Measurements from ENCODE around the gene GLI3.

GLI3 gene

DNA sequence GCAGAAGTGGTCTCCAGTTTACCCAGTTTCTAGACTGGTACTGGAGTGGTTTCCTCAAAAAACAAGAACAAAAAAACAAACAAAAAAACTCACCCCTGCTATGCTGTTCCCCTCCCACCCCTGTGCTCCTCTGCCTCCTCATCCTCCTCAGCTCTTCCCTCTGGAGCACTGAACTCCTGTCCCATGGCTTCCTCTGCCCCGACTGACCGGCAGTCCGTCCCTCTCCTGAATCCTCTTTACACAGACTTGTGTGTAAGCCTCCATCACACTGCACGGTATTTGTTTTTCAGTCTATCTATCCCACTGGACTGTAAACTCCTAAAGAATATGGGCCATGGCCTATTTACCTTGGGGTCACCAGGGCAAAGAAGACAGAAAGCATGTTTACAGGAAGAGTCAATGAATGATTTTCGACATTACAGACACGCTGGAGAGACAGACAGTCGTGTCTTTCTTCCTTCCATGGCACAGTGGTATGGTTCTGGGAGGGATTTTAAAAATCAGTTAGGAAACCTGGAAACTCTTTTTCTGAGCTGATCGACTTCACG lies 265.3 kb downstream of the GLI3 start:
- no peak for DNase-seq (ENCODE audit: low spot score)

DNA sequence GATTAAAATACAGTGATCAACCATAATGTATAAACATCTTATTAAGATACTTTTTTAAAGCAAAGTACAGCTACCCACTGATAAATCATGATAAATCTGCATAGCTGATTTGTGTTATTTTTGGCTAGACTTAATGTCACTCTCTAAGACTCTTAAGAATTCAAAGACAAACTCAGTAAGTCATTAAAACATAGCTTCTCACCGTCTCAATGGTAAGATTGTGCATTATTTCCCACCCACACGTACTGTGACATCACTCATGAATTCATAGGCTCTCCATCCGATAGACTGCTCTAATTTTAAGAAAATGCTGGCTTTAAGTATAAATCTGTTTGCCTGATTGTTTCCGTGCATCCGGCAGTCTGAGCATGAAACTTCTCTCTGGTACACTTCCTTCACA lies 266.1 kb downstream of the GLI3 start:
- DNase-seq (ENCODE audit: low spot score): no peak

DNA sequence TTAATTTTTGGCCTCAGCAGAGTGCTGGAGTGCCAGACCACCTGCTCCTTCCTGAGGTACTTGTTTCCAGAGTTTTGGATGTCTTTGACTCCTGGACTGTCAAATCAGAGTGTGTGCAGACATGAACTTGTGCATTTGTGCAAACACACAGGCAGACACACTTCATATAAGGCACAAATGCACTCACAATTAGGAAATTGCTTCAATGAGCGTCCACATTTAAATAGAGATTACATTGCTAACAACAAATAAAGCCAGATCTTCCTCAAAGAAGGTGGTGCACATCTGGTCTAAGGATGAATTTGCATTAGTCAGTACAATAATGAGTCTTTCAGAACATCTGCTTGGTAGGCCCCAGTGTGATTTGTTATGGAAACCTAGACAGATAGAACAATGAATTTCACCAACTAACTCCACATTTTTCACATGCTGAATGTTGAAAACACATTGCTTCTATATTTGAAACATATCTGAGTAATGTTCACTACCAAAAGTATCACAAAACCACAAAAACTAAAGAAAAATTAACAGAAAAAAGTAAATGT lies 267.4 kb downstream of the GLI3 start:
- DNase-seq (ENCODE audit: low spot score): no peak

DNA sequence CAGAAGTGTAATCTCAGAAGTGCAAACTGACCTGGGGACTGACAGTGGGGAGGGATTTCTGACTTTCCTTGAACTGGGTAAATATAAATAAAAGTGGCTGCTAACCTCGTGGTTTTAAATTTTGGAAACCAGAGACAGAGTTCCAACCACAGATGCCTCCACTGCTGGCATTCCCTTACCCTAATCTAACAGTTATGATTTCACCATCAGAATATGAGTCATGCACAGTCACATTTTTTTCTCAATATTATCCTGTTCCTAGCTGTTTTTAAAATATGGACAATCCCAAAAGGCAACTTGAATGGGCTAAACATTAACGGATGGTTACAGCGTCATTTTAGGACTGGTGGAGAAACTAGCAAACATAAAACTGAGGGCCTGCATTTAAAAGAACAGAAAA lies 269.9 kb downstream of the GLI3 start:
- DNase-seq (ENCODE audit: low spot score): no peak

DNA sequence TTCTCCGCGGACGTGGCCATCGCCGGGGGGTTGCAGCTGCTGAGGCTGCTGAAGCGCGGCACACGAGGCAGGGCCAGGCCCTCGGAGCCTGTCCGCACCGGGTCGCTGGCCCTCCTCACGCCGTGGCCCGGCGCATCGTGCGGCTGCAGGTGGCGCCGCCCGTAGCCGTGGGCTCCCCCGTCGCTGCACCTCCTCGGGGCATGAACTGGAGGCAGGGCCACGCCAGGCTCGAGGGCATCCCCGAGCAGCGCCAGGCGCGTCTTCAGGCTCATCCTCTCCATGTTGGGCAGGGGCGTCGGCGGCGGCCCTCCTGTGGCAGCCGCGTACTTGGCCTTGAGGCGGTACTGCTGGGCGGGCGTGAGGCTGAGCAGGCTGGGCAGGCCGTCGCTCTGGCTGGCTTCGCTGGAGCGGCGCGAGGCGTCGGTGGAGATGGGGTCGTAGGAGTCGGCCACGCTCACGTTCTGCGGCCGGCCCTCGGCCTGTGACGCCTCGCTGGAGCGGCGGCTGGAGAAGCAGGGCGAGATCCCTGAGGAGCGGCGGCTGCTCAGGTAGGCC lies 271.0 kb downstream of the GLI3 start:
- no peak for DNase-seq (ENCODE audit: low spot score)

DNA sequence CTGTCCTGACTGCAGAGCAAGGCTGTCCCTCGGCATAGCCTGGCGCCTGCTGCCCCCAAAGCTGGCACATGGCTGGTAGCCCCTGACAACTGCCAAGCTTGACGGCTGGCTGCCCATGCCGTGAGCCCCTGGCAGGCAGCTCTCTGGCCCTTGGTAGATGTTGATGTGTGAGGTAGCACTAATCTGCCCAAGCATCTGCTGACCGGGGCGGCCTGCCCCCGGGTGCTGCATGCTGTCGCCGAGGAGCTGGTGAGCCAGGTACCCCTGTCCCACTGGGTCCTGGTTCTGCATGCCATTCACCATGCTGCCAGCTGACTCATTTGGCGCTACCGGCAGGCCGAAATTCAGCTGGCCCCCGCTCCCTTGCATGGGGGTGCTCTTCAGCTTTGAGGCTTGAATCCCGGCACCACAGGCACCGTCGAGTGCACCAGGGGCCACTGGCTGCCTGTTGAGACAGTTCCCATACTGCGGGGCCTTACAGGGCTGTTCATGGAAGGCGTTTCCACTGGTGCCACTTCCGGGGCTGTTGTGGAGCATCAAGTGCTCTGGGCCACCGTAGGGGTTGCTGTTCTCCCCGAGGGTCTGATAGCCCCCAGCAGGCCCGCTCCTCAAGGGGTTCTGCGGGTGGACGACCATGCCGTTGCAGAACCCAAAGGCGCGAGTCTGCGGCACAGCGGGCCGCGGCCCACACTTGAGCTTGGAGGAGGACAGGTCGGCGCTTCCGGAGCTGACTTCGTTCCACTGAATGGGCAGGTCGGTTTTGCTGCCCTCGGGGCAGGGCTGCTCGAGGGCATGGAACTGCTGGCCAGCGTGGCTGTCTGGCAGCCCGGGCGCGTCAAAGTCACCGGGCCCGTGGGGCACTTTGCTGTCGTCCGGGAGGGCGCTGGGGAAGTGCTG lies 271.9 kb downstream of the GLI3 start:
- no peak for DNase-seq (ENCODE audit: low spot score)

DNA sequence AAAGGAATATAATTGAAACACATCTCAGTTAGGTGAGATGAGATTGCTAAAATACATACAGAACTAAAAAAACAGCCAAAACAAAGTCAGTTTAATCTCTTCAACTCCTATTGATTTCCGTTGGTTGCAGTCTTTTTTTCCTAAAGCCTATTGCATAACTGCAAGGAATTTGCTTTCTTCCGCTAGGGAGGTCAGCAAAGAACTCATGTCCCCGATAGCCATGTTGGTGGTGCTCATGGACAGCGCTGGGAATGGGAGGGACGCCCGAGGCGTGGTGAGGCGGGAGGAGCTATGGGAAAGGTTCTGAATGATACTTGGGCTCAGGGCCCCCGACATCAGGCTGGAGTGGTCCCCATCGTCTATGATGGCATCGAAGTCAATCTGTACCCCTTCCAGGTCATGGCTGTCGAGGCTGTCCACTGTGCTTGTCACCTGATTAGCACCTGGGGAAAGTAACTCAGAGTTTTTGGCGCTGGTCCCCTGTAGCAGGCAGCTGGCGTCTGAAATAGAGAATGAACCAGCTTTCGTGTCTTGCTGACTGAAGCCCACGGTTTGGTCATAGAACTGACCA lies 272.7 kb downstream of the GLI3 start:
- no peak for DNase-seq (ENCODE audit: low spot score)

DNA sequence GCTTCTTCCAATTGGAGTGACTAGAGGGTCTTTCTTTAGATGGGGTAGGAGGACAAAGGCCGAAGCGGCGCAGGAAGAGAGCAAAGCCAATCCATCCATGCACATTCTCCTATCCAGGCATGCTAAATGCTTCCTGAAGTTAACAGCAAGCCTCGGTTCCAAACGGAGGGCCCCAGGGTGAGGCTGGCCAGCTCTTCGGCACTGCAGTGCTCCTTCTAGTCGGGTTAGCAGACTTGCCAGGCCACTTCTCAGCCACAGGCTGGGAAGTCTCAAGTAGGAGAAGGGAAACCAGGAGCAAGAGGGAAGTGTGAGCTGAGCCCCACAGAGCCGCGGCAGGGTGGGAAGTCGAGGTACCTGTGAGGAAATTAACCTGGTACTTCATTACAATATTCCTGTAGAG lies 280.3 kb downstream of the GLI3 start:
- DNase-seq (ENCODE audit: low spot score): no peak

DNA sequence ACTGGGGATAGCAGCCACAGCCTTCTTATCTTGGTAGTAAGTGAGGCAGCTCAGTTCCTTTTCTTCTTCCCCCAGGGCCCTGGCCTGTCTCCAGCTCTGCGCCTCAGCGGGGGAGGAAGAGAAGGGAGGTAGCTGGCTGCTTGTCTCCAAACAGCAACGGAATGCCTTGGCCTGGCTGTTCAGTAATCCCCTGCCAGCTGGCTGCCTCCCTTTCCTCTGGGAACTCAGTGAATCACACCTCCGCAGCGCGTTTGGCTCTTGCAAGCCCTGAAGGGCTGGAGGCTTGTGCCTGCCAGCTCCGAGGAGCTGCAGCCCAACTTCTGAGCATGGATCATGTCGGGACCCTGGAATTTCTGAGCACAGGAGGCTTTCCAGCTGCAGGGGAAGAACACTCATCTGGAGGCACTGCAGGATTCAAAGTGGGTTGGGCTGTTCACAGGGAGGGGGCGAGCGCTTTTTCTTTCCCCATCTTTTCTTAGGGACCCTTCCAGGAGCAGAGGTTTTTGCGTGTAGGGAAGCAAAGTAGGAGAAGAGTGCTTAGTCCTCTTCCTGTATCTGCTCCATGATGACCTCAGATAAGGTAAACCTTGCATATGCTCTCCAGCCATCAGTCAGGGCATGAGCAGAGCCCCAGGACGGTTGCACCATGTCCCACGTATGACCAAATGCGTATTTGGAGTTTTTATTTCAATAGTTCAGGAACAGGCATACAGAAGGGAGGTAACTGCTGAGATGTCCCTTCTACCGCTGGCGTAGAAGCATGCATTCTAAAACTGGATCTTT lies 280.9 kb downstream of the GLI3 start:
- no peak for DNase-seq (ENCODE audit: low spot score)

DNA sequence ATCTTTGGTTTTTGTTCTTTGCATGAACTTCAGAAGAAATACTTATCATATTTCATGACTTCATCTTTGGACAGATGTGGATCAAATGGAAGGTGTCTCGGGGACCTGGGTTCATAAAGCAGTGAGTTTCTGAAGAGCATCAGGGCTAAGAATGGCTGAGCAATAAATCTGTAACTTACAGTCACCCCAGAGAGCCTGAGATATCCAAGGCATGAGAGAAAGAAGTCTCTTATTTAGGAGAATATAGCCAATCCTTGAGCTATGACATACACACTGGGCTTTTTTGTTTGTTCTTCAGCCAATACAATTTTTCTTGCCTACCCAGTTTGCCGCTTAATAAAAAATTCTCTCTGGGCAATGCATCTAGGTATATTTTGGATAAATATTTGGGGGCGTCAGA lies 281.6 kb downstream of the GLI3 start:
- DNase-seq (ENCODE audit: low spot score): no peak

DNA sequence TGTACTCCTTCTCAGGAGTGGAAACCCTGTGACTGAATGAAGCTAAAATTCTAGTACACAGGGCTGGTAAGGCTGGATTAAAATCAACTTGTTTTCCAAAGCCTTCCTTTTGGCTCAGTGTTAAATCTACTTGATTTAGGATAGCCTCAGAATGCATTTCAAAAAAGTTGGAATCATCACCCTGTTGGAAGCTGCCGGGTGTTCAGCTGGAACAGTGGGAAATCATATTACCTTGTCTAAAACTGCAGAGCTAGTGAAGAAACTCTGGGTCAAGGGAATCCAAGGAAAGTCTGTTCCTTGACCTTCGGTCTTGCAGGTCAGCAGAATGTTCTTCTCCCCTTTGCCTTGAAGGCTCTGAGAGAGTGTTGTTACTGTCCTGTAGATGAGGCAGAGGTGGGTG lies 282.0 kb downstream of the GLI3 start:
- no peak for DNase-seq (ENCODE audit: low spot score)

DNA sequence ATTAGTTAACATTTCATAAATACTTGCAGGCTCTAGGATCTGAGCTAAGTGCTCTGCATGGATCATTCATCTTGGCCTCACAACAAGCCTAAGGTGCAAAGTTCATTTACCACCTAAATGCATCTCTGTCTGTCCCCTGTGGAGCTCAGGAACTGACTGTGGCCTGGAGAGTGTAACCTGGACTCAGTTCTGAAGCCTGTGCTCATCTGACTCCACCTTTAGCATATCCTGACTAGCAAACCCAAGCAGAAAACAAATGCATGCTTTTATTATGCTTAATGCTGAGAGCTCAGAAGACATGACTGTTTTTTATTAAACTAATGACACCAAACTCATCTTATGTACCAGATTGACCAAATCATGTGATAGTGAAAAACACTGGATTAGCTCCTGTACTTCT lies 288.5 kb downstream of the GLI3 start:
- no peak for DNase-seq (ENCODE audit: low spot score)

DNA sequence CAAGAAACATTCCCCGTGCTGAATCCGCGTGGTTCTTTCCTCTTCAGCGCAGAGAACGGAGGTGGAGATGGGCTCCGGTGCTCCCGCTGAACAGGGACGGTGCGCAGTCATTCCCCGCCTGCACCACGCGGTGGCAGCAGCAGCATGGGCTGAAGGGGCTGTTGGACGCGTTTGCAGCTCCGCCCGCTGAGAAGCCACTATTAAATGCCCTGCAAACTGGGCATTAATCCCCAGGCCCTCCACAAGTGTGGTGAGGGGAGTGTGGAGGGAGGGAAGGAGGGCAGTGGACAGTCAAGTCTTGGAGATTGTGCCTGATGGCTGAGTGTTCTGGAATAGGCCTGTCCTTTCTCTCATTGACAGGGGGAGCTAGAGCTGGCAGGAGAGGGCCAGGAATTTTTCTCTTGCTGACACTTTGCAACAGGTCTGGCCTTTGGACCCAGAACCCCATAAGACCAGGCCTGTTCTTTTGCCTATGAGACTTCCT lies 293.9 kb downstream of the GLI3 start:
- DNase-seq (ENCODE audit: low spot score): peak; percentile 37

DNA sequence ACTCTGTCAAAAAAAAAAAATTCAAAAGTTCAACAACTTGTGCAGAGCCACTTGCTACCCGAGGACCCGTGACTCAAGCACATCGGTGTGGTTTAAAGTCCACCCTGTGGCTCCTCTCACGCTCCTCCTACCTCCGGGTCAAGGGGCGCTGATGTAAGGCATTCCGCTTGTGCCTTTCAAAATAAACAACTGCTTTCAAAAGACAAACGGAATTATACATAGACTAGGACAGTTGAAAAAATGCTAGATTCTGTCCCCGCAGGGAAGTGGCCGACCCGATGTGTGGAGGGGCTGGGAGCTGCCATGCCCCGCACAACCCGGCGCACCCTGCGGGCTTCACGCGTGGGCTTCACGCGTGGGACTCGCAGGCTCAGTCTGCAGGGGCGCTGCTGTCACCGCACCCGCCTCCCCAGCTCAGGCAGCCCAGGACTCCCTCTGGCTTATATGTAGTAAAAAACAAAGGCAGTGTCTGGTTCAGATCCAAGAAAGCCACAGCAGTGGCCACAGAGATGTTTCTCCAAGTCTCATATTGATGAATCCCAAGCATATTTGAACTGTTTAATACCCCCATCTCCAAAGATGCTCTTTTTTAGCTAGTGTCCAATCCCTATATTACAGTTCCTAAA lies 294.4 kb downstream of the GLI3 start:
- no peak for DNase-seq (ENCODE audit: low spot score)

DNA sequence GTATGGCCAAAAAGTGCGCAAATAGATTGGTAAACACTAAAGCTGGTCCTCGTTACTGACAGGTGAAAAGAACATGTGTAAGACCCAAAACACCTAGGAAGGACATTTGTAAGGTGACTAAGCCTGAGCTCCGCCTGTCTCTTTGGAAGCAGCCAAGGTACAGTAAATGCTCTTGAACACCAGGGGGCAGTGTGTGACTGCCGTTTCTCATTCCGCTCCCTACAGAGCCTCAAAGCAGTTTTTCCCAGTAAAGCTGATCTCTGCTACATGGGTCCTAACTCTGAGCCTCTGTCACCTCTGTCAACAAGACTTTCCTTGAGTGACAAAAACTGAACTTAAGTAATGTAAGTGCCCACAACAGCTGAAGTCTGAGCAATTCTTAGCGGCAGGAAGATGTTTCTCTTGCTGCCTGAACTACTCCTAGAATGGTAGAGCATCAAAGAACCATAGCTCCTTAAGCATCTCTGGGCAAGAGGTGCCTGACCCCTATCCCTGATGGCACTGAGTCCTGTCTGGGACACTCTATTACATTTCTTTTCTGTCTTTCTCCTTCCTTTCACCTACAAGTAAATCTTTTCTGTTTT lies 296.2 kb downstream of the GLI3 start:
- peak; percentile 37 for DNase-seq (ENCODE audit: low spot score)

DNA sequence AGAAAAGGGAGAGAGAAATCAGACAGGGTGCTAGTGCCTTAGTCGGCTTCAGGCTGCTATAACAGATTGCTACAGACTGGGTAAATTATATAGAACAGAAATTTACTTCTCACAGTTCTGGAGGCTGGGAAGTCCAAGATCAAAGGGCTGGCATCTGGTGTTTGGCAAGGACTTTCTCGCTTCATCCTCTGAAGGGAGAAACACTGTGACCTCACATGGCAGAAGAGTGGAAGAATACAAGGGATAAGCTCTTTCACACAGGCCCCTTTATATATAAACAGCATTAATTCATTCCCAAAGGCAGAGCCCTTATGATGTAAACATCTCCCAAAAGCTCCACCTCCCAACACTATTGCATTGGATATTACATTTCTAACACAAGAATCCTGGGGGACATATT lies 298.6 kb downstream of the GLI3 start:
- DNase-seq (ENCODE audit: low spot score): no peak

DNA sequence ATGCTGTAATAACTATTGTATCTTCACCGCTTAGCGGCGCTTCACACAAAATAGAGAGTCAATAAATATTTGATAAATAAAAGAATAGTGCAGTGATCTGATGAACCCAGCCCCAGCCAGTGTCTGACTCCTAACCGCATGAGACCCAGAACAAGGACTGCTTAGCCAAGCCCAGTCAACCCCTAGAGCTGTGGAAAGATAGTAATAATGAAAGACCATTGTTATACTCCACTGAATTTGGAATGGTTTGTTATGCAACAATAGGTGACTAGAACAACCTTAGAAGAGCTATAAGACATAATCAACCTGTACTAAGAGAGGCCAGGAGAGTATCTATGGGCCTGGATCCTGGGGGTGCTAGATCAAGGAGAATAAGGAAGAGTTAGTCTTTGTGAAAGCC lies 303.6 kb downstream of the GLI3 start:
- no peak for DNase-seq (ENCODE audit: low spot score)

DNA sequence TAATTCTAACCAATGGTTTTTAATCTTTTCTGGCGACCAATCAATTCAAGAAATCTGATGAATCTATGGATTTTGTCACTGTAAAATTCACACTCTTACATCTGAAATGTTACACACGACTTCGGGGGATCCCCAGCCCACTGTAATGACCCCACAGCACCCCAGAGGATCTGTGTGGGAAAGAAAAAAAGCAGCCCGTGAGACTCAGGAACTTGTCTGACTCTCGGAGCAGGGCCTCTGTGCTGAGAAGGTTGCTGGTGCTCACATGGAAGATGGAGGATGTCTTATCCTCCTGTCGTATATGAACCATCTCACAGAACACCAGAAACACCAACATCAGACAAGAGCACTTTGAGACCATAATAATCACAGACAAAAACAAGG lies 305.8 kb downstream of the GLI3 start:
- DNase-seq (ENCODE audit: low spot score): no peak

DNA sequence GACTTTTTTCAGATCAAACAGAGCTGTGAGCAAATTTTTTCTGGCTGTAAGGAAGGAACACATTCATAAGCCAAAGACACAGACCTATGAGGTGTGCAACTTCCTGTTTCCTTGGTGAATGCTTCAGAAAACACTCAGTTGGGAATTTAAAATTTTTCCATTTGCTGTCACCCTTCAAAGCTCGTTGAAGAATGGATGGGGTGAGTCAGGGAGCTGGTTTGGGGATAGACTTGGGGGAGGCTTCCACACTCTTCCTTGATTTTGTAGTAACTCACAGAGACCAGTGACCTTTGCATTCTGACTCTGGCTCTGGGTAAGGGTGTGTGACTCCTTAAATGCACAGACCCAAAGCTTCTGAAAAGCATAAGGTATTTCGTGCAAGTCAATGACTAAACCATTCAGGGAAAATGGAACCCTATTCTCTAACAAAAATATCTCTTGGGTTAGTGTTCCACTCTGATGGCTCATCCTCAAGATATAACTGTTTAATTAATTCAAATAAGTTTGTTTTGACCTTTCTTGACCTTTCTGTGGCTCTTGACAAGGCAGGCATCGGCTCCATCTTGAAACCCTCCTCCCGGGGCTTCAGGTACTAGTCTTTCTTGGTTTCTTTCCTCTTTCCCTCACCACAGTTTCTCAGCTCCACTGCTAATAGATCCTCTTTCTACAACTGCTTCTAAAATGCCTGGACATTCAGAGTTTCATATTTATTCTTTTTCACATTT lies 306.3 kb downstream of the GLI3 start:
- DNase-seq (ENCODE audit: low spot score): no peak

DNA sequence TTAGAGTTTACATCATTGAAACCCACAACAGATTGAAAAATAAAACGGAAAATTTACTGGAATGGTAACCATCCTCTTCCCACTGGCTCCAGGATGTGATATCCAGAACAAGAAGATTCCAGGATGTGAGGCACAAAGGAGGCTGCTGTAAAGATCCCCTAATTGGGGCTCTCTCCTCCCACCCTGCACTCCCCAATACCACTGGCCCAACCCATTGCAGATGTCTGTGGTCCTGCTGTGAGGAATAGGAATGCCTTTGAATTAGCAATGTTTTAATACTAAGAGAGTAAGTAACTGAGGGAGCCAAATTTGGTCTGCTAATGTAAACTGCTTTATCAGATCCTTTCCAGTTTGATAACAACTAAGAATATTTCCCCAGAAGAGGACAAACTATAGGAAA lies 308.2 kb downstream of the GLI3 start:
- no peak for DNase-seq (ENCODE audit: low spot score)

DNA sequence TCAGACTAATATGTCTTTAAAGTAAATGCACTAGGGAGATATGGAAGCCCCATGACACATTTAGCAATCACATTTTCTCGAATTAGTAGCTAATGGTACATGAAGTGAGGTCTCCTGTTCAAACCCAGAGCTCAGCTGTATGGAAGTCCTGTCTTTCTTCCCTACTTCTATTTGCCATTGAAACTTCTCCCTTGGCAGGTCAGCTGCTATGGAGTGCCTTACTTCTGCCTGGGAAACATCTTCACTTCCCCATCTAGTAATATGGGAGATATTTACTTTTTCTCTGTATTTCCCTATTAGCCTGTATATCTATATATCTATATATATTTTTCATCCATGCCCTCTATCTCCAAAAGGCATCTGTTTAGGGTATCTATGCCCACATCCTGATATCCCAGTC lies 308.8 kb downstream of the GLI3 start:
- no peak for DNase-seq (ENCODE audit: low spot score)

Data from CD4-positive, alpha-beta T cell treated with Interleukin-6 at 100 ng/mL for 8 hours (primary cell).